Nephron (organoid): ENCODE measurements around the gene SVBP.

ENCODE experiments used
- H3K27ac Mint-ChIP-seq, 3 experiments: 2 replicates each; pipeline ENCODE4 v1.8.0; 2020; ENCODE audit warnings: mixed read lengths in 3 of 3, mild to moderate bottlenecking in 2 of 3, moderate library complexity in 1 of 3
- H3K27me3 Mint-ChIP-seq: 2 replicates; pipeline ENCODE4 v1.8.0; 2021; ENCODE audit warnings: low read depth, mild to moderate bottlenecking, moderate library complexity, mixed read lengths
- H3K36me3 Mint-ChIP-seq: 2 replicates; pipeline ENCODE4 v1.8.0; 2020; ENCODE audit warnings: low read depth, mixed read lengths
- H3K4me1 Mint-ChIP-seq: 2 replicates; pipeline ENCODE4 v1.8.0; 2020; ENCODE audit warnings: mixed read lengths
- H3K4me3 Mint-ChIP-seq, 3 experiments: 2 replicates each; pipeline ENCODE4 v1.8.0; 2020; ENCODE audit warnings: mild to moderate bottlenecking in 3 of 3, mixed read lengths in 3 of 3, moderate library complexity in 2 of 3
- H3K9me3 Mint-ChIP-seq: 2 replicates; pipeline ENCODE4 v1.8.0; 2020; ENCODE audit warnings: mixed read lengths
- CTCF ChIP-seq, 3 experiments: fragments of 200-600 bp; sonication (generic); IDR thresholded peaks; one replicate each; pipeline ENCODE4 v1.5.0; 2021; ENCODE audit warnings: antibody characterized with exemption in 3 of 3; ENCODE audit not compliant: unreplicated experiment in 3 of 3

The SVBP gene

GRCh38 chr1:42845193-42845592, 28.0 kb upstream of the SVBP start:
- Mint-ChIP-seq H3K4me1 (peaks cover 34% of the 10 kb centered on the region), H3K4me3 (no peak overlapping the region), H3K27me3 (no peaks in the 10 kb centered on the region), H3K27ac (no peak overlapping the region), H3K9me3 (peaks cover 3% of the 10 kb centered on the region), H3K36me3 (peaks cover 31% of the 10 kb centered on the region)
- no peak for TF ChIP-seq CTCF (IDR thresholded peaks at IDR 0.05; ENCODE audit: unreplicated experiment in 3 of 3)

GRCh38 chr1:42844592-42845140, 27.5 kb upstream of the SVBP start:
- Mint-ChIP-seq H3K4me3 (peak overlapping the region; percentile 2 to 54 (median 31)), H3K4me1 (peaks cover 30% of the 10 kb centered on the region), H3K27ac (no peak overlapping the region), H3K36me3 (peaks cover 29% of the 10 kb centered on the region), H3K9me3 (no peaks in the 10 kb centered on the region), H3K27me3 (no peaks in the 10 kb centered on the region)
- TF ChIP-seq CTCF (IDR thresholded peaks at IDR 0.05; ENCODE audit: unreplicated experiment in 3 of 3): no peak

GRCh38 chr1:42841440-42842147, 24.4 kb upstream of the SVBP start:
- no peak for TF ChIP-seq CTCF (IDR thresholded peaks at IDR 0.05; ENCODE audit: unreplicated experiment in 3 of 3)
- Mint-ChIP-seq H3K27ac (no peak overlapping the region), H3K4me1 (peaks cover 6% of the 10 kb centered on the region), H3K36me3 (peaks cover 16% of the 10 kb centered on the region), H3K27me3 (no peaks in the 10 kb centered on the region), H3K4me3 (no peak overlapping the region), H3K9me3 (no peaks in the 10 kb centered on the region)

GRCh38 chr1:42841010-42841409, 23.8 kb upstream of the SVBP start:
- Mint-ChIP-seq H3K36me3 (peaks cover 16% of the 10 kb centered on the region), H3K27ac (no peak overlapping the region), H3K27me3 (no peaks in the 10 kb centered on the region), H3K4me1 (peaks cover 3% of the 10 kb centered on the region), H3K4me3 (no peak overlapping the region), H3K9me3 (no peaks in the 10 kb centered on the region)
- no peak for TF ChIP-seq CTCF (IDR thresholded peaks at IDR 0.05; ENCODE audit: unreplicated experiment in 3 of 3)

- Mint-ChIP-seq H3K27ac (no peak overlapping the region), H3K4me1 (no peaks in the 10 kb centered on the region), H3K27me3 (no peaks in the 10 kb centered on the region), H3K9me3 (no peaks in the 10 kb centered on the region), H3K36me3 (peaks cover 16% of the 10 kb centered on the region), H3K4me3 (no peak overlapping the region)
- TF ChIP-seq CTCF (IDR thresholded peaks at IDR 0.05; ENCODE audit: unreplicated experiment in 3 of 3): no peak
These were observed 21.4 kb upstream of the SVBP start for GRCh38 chr1:42838482-42839190.
